Panc1 (cell line): Measurements from ENCODE around the gene DAGLA. TPM values are rescaled to one million over a fixed set of nuclear protein-coding genes. Genes with fewer than 3 reads are reported as not detected.

Experiments used
- ATAC-seq: fragments of 200-7000 bp; cut with Tn5 transposase; 2 replicates; pipeline ENCODE4 v1.9.1; 2020; ENCODE audit warnings: mild to moderate bottlenecking, moderate library complexity
- BruUV-seq: library from RNA; stranded (reverse); fragments of 400-500 nt; replicated peaks from 2 replicates; lab custom pipeline; 2021; lab: Mats Ljungman, UMichigan
- CTCF ChIA-PET: fragments of 300-600 bp; sonication (Branson Sonifier 250); formaldehyde crosslinking; loops from one replicate; lab custom pipeline; 2022; ENCODE audit warnings: antibody characterized with exemption; lab: Charles Lee
- POLR2A ChIA-PET: fragments of 300-600 bp; sonication (Branson Sonifier 250); formaldehyde crosslinking; loops from one replicate; lab custom pipeline; 2022; ENCODE audit warnings: antibody characterized with exemption; lab: Charles Lee
- DNase-seq: peaks from one replicate; pipeline ENCODE4 v3.0.0-alpha.2; 2010; ENCODE audit warnings: low read depth, low spot score
- H3K27ac ChIP-seq: 2 replicates; pipeline ENCODE4 v1.5.1; 2011; ENCODE audit warnings: mild to moderate bottlenecking, low read length, inconsistent platforms
- H3K27me3 ChIP-seq: fragments of 200-500 bp; sonication (Bioruptor generic); 2 replicates; pipeline ENCODE4 v1.6.0; 2014; ENCODE audit warnings: low read length, inconsistent platforms; ENCODE audit not compliant: control insufficient read depth, insufficient read depth
- H3K36me3 ChIP-seq: fragments of 200-500 bp; sonication (Bioruptor generic); 2 replicates; pipeline ENCODE4 v1.5.1; 2014; ENCODE audit warnings: inconsistent platforms, mild to moderate bottlenecking, low read length, moderate library complexity; ENCODE audit not compliant: control insufficient read depth, insufficient read depth
- H3K4me1 ChIP-seq: 2 replicates; pipeline ENCODE4 v1.5.1; 2011; ENCODE audit warnings: inconsistent platforms, mild to moderate bottlenecking, low read length, moderate library complexity; ENCODE audit not compliant: control insufficient read depth, insufficient read depth
- H3K4me3 ChIP-seq, 2 experiments: 2 replicates each; pipeline ENCODE4 v1.5.1; 2011 to 2012; ENCODE audit warnings: low read depth in 2 of 2, low read length in 2 of 2, mild to moderate bottlenecking in 2 of 2, inconsistent platforms in 1 of 2, moderate library complexity in 1 of 2
- H3K9me3 ChIP-seq: fragments of 200-500 bp; sonication (Bioruptor generic); 2 replicates; pipeline ENCODE4 v1.5.1; 2014; ENCODE audit warnings: low read depth, mild to moderate bottlenecking, inconsistent platforms, low read length, moderate library complexity; ENCODE audit not compliant: control insufficient read depth, insufficient read depth
- CTCF ChIP-seq: fragments of 450-650 bp; IDR thresholded peaks from 2 replicates; pipeline ENCODE4 v1.5.1; 2017; ENCODE audit warnings: mild to moderate bottlenecking
- POLR2AphosphoS5 ChIP-seq: IDR thresholded peaks from 2 replicates; pipeline ENCODE4 v1.6.1; 2012; ENCODE audit warnings: mild to moderate bottlenecking, low read depth, low read length, moderate library complexity
- REST ChIP-seq, 2 experiments: IDR thresholded peaks; 2 replicates each; pipeline ENCODE4 v1.6.1; 2011 to 2012; ENCODE audit warnings: low read depth in 2 of 2, control low read depth in 1 of 2, low read length in 1 of 2, mild to moderate bottlenecking in 1 of 2, moderate library complexity in 1 of 2; ENCODE audit not compliant: insufficient read depth in 1 of 2
- SIN3A ChIP-seq: IDR thresholded peaks from 2 replicates; pipeline ENCODE4 v1.6.1; 2012; ENCODE audit warnings: low read depth, mild to moderate bottlenecking, low read length, moderate library complexity, borderline replicate concordance; ENCODE audit not compliant: insufficient read depth
- TCF7L2 ChIP-seq: IDR thresholded peaks from 2 replicates; pipeline ENCODE4 v1.6.1; 2011; ENCODE audit warnings: mild to moderate bottlenecking, low read depth, low read length, inconsistent platforms
- in situ Hi-C: cut with HindIII; loops from 2 replicates; pipeline ENCODE4 v1.10.0; 2016; ENCODE audit warnings: low sequenced_read_pairs, low pct_unique_long_range_greater_than_20kb
- intact Hi-C: fragments of 100-400 bp; cut with micrococcal nuclease; formaldehyde crosslinking; loops from one replicate; pipeline ENCODE4 v1.10.0; 2022; ENCODE audit not compliant: unreplicated experiment
- total RNA-seq: library from RNA; stranded (reverse); gene quantifications from one replicate; pipeline ENCODE4 v1.2.1, GENCODE V29; 2021; ENCODE audit not compliant: unreplicated experiment

DAGLA gene
- total RNA-seq, 1 experiment from 2014 or later, result 6.4 TPM

DNA sequence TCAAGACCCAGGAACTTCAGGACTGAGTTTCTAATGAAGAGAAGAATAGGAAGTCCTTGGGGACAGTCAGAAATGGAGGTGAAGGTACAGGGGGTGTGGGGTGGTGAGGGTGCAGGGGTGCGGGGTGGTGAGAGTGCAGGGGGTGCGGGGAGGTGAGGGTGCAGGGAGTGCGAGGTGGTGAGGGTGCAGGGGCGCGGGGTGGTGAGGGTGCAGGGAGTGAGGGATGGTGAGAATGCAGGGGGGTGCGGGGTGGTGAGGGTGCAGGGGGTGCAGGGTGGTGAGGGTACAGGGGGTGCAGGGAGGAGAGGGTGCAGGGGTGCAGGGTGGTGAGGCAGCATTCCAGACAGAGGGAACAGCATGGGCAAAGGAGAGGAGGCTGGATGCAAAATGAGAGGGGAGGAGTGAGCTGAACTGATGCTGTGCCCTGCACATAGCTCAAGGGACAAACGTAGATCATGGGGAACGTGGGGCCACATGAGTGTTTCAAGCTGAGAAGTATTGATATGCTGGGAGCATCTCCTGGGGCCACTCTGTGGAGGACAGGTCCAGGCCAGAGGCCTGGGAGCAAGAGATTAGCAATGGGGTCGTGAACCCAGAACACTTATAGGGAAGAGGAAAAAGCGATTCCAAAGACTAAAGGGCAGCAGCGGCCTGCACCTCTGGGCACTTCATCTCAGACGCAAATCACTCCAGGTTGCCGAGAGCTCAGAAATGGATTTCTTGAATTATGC, 23.7 kb upstream of the DAGLA start:
- Histone ChIP-seq H3K4me3 (no peak overlapping the region), H3K36me3 (no peaks in the 10 kb centered on the region), H3K27ac (no peak overlapping the region), H3K9me3 (no peaks in the 10 kb centered on the region), H3K4me1 (no peaks in the 10 kb centered on the region), H3K27me3 (no peaks in the 10 kb centered on the region)
- ChIA-PET POLR2A (no interaction called here), CTCF (no interaction called here)
- intact Hi-C loops (no loop called here), in situ Hi-C loops (no loop called here)
- TF ChIP-seq POLR2AphosphoS5, result no peak
- ATAC-seq (no peak), DNase-seq (no peak)
- no TSS peak for BruUV-seq

DNA sequence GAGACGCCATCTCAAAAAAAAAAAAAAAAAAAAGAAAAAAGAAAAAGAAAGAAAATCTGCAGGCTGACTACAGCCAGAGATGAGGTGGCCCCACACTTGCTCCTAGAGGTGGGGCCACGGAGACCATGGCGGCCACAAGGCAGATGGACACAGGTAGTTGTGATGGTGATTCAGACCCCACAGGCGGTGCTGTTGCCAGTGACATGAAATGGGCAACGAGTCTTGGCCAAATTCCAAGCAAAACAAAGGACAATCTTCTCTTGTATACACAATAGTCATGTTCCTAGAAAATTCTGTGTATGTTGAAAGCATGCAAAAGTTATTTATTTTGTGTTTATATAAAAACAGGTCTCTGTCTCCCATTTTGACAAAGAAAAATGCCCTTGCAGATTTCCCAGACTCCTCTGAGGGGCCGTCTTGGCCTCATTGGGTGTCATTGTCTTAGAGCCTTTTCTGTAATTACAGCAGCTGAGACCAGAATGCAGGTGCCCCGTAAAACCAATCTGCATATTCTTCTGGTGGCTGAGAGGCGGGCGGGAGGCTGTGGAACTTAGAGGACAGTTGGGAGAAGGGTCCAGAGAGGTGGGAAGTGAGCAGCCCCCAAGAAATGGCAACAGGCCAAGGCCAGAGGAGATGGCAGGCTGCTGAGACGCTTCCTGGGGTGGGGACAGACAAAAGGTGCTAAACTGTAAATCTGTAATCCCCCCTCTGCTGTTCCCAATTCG, 22.5 kb upstream of the DAGLA start:
- no peak overlapping the region for H3K4me3 ChIP-seq
- BruUV-seq, result no TSS peak
- H3K36me3 ChIP-seq, result no peaks in the 10 kb centered on the region
- no peak for TF ChIP-seq REST (IDR thresholded peaks at IDR 0.05; ENCODE audit: insufficient read depth in 1 of 2, low read depth in 2 of 2, low read length in 1 of 2)
- no peak for TF ChIP-seq CTCF
- TF ChIP-seq TCF7L2, result no peak
- no peak for TF ChIP-seq POLR2AphosphoS5
- TF ChIP-seq SIN3A, result no peak
- H3K27me3 ChIP-seq, result no peaks in the 10 kb centered on the region
- no peak overlapping the region for H3K27ac ChIP-seq
- ChIA-PET POLR2A (no interaction called here), CTCF (no interaction called here)
- H3K9me3 ChIP-seq, result no peaks in the 10 kb centered on the region
- intact Hi-C loops (no loop called here), in situ Hi-C loops (no loop called here)
- no peak for DNase-seq
- H3K4me1 ChIP-seq, result no peaks in the 10 kb centered on the region
- no peak for ATAC-seq
